ENCODE measurements around the gene RNF115.
"Not testable (repeated sequence)": the region's sequence is repeated elsewhere in the genome, so short reads cannot be mapped to it uniquely, and the experiment has no call there.

RNF115 gene

DNA sequence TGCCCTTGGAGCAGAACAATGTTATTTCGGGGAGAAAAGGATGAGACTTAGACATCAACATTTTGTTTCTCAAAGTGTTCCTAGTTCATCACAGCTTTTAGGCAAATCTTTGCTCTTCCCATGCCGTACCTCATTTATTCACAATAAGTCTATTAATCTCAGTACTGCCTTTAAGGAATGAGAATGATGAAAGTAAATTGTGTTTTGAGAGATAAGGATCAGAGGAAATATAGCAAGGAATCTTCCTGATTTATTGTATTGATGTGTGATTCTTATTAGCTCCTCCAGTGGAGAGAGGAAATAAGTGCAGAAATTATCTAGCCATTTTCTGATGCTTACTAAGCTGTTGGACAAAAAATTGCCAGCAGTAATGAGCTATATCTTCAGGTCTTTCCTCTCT, 2.1 kb upstream of the RNF115 start:
- no peak for DNase-seq

DNA sequence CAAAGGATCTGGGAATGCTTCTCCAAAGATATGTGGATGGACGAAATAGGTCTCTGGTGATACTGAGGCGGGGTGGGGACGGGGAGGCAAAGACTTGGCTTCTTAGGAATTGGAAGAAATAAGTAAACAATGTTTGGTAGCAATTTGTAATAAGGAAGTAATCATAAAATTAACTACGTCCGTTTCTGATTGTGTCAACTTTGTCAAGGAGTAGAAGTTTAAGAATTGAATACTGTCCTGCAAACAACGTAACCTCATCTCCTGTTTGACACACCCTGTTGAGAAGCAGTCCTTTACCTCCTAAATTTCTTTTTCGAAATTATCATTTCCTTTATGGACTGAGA, 576 bp upstream of the RNF115 start:
- peak; percentile 39 for DNase-seq

DNA sequence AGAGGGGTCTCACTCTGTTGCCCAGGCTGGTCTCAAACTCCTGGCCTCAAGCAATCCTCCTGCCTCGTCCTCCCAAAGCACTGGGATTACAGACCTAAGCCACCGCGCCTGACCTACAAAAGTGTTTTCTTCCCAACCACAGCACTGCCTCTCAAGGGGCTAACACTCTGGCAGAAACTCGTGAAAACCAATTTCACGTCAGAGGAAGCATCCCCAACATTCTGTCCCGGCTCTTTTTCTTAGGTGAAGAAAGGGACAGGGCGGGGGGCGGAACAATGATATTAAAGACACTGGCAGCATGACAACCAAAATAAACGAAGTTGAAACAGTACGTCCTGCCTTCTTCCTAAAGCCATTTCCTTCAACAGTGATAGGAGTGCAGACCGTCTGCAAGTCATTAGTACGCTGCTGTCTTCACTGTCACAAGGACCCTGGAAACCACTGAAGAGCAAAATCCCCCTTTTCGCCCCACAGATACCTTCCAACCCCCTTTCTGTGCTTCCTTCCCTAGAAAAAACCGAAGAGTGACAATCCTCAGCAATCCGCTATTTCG, 1.0 kb downstream of the RNF115 start:
- DNase-seq: not testable (repeated sequence)

DNA sequence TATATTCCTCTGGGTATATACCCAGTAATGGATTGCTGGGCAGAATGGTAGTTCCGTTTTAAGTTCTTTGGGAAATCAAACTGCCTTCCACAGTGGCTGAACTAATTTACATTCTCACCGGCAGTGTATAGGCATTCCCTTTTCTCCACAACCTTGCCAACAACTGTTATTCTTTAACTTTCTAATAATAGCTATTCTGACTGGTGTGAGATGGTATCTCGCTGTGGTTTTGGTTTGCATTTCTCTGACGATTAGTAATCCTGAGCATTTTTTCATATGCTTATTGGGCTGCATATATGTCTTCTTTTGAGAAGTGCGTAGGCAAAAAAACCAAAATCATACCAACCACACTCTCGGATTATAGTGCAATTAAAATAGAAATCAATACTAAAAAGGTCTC, 5.8 kb downstream of the RNF115 start:
- DNase-seq: not testable (repeated sequence)

DNA sequence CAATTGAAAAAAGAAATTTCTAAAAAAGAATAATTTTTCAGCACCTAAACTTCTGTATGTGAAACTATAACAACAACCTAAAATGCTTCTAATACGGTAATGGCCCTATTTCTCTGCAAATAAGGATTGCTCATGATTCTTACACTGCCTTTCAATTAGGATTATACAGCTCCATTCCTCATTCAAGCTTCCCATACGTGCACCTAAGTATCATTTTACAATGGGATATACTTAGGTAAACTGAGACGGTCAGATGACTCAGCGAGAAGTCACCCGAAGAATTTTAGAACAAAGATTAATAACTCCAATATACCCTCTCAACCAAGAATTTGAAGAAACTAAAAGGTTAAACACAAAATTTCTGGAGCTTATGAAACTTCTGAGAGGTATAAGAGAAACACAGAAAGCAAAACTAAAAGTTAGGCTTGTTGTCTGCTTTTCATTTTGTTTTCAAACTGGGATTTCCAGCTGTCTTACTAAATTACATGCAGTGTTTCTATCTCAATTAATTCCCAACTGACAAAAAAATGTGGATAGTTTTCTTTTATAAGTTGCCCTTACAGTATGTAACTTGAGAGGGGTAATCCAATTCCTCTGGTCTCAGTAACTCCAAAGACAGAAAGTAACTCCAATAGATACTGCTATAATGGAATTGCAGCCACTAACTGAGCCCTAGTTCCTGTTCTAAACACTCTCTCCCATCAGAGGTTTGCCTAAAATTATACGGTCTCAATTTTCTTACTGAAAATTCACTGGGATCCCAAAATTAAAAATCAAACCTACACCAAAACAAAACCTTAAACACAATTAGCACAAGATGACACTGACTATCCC, 10.7 kb downstream of the RNF115 start:
- DNase-seq: not testable (repeated sequence)

DNA sequence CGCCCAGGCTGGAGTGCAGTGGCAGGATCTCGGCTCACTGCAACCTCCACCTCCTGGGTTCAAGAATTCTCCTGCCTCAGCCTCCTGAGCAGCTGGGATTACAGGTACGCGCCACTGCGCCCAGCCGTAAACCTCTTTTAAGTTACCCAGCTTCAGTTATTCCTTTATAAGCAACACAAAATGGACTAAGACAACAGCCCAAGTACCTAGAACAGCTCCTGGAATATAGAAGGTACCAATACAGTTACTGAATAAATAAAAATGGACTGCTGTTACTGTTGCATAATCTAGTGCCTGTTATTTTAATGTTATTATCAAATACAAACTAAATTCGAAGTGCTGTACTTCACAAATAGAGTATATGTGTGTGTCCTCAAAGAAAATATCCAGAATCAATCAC, 17.1 kb downstream of the RNF115 start:
- DNase-seq: no peak

DNA sequence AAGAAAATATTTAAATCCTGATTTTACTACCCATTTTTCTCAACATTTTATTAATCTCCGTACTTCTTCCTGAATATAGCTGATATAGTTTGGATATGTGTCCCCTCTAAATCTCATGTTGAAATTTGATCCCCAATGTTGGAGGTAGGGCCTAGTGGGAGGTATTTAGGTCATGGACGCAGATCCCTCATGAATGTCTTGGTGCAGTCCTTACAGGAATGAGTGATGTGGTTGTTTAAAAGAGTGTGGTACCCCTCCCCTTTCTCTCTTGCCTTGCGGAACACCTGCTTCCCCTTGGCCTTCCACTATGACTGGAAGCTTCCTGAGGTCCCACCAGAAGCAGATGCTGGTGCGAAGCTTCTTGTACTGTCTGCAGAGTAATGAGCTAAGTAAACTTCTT, 17.5 kb downstream of the RNF115 start:
- DNase-seq: no peak

DNA sequence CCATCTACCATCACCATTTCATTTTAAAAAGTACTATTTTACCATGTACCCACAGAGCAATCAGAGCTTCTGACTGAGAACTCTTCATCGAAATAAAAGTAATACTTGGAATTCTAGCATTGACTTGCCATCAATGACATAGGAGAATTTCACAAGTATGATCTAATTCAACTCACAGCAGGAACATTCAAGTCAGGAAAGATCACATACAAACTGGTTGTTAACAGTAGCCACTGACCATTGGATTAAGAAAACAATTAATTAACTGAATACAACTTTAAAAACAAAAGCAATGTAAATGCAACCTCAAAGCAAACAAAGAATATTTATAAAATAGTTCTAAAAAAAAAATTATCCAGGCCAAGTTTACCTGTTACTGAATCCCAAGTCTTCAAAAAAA, 18.8 kb downstream of the RNF115 start:
- DNase-seq: no peak

DNA sequence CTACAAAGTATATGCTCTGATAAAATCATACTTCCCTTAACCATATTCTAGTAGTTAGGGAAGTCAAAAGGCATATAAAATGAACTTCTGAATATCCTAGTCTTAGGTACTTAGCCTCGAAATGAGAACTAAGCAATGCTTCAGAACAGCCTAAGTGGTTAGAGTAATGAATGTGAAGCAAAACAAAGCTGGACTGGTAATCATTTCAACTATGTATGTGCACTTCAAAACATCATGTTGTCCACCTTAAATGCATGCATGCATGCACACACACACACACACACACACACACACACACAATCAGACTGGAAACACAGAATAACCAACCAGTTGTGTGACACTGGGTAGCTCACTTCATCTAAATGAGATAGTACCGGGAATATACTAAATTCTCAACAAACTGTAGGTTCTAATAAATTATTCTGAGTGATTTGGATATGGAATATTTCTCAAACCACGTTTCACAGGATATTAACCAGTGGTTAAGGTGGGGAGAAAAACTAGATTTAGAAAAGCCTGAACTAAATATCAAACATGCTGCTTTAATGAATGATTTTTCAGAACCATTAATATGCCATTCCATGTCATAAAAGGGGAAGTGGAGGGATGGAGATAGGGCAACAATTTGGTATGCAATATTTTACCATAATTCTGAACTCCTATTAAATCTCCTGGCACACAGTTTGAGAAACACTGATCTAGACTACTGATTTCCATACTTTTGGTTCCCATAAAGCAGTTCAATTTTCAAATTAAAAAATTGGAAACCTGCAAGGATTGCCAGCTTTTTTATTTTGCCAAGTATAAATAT, 19.5 kb downstream of the RNF115 start:
- DNase-seq: no peak

DNA sequence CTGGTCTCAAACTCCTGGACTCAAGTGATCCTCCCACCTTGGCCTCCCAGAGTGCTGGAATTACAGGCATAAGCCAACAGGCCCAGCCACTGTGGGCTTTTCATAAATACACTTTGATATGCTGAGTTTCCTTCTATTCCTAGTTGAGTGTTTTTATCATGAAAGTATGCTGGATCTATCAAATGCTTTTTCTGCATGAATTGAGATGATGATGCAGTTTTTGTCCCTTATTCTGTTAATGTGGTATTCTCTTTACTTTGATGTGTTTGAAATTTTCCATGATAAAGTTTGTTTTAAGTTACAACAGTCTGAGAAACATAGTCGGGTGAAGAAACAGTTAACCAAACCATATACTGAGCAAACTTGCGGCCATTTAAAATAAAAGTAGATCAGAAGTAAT, 24.1 kb downstream of the RNF115 start:
- DNase-seq: no peak

DNA sequence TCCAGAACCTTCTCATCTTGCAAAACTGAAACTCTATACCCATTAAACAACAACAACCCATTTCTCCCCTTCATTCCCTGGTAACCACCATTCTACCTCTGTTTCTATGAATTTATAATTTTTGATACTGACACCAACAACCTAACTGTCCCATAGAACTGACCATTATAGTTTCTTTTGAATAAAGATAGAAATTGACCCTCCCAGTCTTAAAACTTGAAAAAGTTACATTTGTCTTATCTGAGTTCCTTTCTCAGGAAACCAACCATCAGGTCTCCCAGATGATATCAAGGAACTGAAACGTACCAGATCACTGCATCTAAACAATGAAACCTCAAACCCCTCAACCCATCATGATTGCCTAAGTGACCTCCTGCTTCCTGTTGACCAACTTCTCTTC, 27.1 kb downstream of the RNF115 start:
- no peak for DNase-seq

DNA sequence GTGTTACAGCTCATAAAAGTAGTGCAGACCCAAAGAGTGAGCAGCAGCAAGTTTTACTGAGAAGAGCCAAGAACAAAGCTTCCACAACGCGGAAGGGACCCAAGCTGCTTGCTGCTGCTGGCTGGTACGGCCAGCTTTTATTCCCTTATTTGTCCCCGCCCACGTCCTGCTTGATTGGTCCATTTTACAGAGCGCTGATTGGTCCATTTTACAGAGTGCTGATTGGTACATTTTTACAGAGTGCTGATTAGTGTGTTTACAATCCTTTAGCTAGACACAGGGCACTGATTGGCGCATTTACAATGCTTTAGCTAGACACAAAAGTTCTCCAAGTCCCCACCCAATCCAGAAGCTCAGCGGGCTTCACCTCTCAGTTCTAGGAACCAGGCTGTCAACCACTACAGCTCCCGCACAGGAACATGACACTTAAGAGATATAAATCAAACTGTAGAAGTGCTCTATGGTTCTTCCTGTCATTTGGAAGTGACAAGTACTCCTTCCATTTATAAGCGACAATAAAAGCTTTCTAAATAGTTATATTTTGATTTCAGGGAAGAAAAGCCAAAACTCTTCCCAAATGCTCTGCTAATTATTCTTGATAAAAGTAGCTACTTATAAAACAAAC, 28.5 kb downstream of the RNF115 start:
- DNase-seq: no peak

DNA sequence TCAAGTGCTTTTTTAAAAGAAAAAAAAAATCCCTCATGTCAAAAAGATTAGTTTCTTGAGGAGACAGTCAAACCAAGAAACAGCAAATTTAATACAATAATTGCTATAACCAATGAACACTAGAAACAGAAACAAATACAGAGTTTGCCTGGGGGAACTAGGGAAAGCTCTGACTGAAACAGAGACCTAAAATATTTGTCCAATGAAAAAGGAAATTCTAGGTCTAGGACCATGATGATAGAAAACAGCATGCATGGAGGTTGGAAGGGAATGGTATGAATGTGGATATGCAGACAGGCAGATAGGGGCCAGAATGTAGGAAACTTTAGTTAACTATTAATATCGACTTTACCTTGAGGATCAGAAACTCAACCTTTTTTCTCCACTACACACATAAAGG, 31.4 kb downstream of the RNF115 start:
- no peak for DNase-seq

DNA sequence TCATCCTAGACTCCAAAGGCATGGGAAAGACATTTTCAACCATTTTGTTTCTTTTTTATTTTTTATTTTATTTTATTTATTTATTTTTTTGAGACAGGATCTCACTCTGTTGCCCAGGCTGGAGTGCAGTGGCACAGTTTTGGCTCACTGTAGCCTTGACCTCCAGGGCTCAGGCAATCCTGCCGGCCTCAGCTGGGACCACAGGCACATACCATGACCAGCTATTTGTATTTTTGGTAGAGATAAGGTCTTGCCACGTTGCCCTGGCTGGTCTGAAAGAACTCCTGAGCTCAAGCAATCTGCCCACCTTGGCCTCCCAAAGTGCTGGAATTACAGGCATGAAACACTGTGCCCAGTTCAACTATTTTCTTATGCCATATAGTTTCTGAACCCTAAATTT, 32.0 kb downstream of the RNF115 start:
- not testable (repeated sequence) for DNase-seq

DNA sequence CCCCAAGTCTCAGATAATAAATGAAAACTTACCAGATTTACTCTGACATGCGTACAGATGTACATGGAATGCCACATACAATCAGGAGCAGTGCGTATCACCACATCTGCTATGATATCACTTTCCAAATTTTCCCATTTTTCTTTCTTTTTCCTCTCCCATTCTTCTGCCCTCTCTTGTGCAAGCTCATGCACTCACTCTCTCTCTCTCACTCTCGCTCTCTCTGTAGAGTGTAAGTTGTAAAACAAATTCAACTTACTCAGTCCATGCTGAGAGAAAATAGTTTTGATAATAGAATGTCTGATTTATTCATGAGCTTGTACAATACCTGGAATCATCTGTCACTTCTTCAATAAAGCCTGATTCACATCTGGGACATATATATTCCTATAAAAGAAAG, 35.3 kb downstream of the RNF115 start:
- no peak for DNase-seq

DNA sequence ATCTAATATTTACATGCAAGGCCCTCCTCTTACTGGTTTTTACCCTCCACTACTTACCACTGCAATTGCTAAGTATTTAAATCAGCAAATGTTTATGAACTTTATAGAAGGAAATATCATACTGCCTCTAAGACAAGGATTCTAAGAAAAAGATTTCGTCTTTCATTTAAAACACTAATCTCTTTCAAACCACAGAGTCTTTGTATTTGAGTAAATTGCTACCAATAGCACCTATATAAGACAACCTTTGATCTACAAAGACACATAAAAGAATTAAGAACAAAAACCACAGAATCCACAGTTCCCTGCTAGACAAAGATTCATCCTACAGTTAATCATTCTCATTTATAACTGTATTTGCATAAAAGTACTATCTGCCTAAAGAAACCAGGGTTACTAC, 37.6 kb downstream of the RNF115 start:
- DNase-seq: no peak

DNA sequence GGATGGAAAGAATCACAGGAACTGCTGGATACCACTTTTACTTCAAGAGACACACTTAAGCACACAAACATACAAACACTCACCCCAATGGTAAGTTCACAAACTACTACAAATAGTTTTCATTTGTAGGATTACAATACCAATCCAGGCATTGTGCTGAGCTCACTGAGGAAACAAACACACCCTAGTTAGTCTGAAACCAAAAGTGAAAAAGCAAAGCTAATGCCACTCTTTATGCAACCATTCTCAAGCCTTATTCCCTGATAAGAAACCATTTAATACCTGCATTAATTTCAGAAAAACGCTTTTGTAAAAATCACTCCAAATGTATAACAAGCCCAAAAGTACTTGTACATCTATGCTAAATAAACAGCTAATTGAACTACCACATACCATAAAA, 38.3 kb downstream of the RNF115 start:
- DNase-seq: no peak

DNA sequence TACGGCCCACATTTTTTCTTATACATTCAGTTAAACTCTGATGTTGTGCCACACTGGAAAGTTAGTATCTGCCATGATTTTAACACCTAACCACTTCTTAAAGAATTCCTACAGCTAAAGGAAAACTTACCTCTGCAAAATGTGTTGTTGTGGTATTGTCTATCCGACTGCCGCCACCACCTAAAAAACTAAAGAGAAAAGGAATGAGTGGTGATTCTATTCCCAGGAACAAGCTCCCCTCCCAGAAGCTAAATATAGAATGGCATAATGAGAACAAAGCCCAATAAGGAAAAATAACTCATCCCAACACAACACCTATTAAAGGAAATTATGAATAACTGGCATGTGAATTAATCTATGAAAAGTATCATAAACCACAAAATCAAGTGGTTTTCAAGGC, 39.5 kb downstream of the RNF115 start:
- DNase-seq: no peak

DNA sequence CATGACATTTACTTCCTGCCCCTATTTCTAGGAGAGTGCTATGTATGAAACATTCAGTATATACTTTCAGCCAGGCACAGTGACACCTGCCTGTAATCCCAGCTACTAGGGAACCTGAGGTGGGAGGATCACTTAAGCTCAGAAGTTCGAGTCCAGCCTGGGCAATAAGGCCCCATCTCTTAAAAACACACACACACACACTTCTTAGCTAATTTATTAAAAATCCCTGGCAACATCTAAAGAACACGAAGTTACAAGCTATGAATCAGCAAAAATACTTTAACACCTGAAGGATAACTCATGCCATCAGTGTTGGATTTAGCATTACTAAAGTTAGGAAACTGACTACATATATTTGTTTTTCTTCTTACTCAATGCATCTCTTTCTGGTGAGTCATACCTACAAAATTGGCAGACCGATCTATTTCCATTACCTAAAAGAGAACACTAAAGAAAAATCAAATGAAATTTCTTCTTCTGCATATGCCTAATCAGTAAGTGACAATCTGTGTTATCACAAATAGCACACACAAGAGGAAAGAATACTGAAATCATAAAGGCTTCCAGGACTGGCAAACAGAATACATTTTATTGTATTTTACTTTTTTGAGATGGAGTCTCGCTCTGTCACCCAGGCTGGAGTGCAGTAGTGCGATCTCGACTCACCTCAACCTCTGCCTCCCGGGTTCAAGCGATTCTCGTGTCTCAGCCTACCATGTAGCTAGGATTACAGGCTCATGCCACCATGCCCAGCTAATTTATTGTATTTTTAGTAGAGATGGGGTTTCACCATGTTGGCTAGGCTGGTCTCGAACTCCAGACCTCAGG, 41.4 kb downstream of the RNF115 start:
- no peak for DNase-seq

DNA sequence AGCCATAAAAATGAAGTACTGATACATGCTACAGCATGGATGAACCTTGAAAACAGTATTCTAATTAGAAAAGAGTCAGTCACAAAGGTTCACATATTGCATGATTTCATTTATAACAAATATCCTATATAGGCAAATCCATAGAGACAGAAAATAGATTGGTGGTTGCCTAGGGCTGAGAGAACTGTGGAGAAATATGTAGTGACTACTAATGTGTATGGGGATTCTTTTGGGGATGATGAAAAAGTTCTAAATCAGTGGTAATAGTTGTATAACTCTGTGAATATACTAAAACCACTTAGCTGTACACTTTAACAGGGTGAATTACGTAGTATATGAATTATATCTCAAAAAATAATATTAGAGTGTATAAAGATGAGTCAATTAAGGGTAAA, 45.8 kb downstream of the RNF115 start:
- no peak for DNase-seq

DNA sequence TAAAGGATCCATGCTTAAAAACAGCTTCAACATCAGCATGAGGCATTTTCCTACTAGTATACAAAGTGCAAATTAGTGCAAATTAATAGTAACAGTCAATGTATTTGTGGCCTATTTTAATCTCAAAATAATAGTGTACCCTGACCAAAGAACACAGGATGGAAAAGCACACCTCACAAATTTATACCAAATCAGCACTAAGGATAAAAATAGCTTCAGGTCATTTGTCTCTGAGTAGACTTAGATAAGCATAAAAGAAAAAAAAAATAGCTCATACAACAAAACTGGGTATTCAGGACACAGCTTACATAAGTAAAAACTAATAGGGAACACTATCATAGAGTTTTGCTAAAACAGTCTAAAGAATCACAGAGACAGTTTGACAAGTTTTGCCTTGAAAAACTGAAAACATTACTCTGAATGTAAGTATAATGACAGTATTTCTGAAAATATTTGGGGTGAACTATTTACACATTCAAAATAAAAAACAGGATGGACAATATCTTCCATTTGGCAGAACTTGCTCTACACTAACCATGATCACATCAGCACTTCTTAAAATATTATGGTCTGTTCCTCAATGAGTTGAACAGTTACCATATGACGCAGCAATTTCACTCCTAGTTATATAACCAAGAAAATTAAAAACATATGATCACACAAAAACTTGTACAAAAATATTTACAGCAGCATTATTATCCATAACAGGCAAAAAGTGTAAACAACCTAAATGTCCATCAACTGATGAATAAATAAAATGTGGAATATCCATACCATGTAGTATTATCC, 46.3 kb downstream of the RNF115 start:
- no peak for DNase-seq

DNA sequence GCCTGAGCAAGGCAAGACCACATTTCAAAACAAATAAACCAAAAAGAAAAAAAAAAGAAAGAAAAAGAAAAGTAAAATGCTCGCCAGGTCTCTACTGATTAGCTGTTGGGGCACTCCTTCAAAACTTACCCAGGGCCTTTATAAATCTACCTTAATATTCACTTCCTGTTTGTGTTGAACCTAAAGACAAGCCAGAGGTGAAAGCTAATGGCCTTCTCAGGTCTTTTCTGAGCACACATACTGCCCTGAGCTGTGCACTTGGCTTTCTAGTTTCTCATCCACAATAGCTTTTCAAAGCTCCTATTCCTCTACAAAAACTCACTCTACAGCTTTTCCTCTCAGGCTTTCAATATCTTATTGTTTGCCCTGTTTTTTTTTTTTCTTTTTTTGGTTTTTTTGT, 50.5 kb downstream of the RNF115 start:
- DNase-seq: no peak

Data from DMS79 treated with DMSO at 0.1 percent for 48 hours (cell line).